Measurements from ENCODE around the gene GPC6.
"Not testable (repeated sequence)": the region's sequence is repeated elsewhere in the genome, so short reads cannot be mapped to it uniquely, and the experiment has no call there.

The GPC6 gene

DNA sequence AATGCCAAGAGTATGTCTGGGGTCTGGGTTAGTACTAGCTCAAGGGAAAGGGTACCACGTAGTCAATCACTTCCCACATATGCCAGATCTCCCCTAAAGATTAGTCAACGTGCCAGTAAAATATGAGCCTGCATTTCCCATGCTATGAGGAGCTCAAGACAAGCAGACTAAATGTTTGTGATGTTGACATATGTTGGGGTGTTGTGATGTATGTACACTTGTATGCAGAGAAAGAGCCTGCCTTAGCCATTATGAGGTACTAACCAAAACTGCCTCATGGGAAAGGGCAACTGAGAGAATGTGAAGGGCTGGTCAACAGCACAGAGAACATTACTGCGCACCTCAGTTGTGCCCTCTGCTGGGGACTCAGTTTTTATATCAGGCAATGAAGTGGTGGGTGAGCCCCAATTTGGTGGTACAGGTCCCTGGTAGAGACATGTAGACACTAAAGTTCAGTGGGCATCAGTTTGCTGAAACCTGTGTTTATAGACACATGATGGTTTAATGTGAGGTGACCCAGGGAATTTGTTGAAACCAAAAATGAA lies 965.9 kb downstream of the GPC6 start:
- no peak for DNase-seq

DNA sequence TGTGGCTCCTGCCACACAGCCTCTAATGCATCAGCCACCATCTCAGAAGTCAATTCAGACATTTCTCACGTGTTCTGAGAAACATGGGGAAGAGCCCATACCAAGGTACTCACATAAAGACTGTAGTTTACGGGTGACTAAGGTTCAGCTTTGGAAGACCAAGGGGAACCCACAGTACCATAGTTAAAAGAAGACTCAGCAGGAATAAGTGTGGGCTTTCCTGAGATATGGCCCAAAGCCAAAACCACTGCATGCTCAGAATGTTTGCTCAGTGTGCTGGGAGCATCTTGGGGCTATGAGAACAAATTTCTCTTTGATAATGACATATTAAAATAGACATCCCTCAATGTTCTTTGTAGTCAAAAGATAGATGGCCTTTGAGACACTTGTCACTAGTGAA lies 969.1 kb downstream of the GPC6 start:
- peak; percentile 35 for DNase-seq

DNA sequence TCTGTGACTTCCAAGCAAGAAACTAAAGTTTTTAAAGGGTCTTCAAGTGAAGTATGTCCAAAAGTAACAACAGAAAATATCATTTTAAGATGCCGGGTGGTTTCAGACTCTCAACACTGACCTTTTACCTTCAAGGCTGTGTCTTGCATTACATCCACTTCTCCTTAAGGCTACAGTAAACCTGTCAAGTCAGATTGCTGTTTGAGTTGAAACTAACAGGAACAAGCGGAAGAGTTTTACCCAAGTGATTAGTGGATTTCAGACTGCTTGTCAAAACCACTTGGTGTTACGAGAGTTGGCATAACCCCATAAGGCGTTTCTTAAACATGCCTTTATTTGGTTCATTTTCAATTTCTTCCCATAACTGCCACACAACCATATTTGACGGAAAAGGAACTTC lies 969.8 kb downstream of the GPC6 start:
- no peak for DNase-seq

DNA sequence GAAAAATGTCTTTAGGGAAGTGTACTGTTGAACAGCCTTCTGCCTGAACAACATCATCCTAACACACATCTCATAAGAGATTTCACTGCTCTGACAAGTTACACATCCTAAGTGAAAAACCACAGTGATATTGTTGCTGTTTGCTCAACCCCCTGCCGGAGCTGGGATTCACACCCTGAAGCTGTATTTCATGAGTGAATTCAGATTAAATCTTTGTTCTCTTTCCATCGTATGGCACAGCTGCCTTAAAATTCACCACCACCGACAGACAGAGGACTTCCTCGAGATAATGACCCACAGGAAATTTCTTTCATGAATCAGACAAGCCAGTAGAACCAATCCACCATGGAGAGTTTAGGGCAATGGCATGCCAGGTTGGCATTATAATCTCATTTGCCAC lies 972.1 kb downstream of the GPC6 start:
- DNase-seq = no peak

DNA sequence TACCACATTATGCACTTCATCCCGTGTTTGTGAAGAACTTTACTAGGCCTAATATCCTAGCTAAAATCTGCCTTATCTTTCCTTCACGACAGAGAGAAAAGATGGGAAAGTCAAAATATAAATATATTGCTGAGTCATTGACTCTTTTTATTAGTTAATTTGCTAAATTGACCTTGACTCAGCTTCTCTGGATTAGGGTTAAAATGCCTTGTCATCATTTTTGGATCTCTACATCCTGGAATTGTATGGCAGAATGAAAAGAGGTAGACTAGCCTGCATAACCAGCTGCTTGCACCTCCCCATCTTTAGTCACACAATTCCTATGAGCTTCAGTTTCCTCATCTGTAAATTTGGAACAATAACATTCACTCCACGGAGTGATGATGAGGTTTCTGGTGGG lies 972.5 kb downstream of the GPC6 start:
- DNase-seq = no peak

DNA sequence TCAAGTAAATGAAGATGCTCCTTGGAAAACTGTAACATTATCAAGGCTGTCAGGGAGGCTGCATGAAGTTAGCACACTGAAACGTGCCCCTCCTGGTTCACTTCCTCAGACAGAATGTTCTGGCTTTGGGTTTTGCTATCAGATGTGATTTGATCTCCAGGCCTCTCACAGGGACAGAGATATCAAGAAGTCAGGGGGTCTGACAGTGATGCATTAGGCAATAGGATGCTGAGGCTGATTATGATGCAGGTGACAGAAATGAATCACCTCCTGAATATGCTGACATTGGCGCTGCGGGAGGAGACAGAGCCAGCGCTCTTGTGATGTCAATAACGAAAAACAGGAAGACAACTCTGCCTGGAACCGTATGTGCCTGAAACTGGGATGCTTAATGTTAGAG lies 974.4 kb downstream of the GPC6 start:
- no peak for DNase-seq

DNA sequence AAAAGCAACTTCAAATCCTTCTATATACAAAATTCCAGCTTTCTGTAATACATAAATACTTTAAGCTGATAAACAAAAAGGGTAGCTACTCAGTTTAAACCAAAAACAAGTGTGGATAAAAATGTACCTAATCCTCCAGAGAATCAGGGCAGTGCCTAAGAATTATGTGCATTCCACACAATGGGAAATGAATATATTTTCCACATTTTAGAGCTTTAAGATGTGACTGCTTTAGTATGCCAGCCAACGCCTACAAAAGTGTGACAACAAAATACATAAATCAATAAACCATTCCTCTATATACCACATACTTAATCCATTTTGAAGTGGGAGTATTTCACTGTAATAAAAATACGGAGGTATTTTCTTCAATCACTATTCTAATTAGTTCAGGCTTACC lies 977.6 kb downstream of the GPC6 start:
- no peak for DNase-seq

DNA sequence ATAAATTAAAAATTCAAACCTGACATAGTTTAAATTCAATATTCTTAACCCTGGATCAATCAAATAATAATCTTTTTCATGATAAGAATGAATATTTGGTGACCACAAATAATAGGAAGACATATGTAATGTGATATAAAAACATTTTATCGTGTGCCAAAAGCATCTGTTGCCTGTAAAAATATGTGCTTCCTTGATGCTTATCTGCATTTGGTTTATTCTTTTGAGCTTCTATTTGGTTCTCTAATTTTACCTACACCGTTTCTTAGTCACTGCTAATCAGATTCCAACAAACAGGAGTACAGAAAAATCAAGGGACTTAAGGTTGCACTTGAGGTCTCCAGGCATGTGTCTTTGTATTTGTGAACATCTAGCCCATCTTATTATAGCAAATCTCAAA lies 978.3 kb downstream of the GPC6 start:
- no peak for DNase-seq

DNA sequence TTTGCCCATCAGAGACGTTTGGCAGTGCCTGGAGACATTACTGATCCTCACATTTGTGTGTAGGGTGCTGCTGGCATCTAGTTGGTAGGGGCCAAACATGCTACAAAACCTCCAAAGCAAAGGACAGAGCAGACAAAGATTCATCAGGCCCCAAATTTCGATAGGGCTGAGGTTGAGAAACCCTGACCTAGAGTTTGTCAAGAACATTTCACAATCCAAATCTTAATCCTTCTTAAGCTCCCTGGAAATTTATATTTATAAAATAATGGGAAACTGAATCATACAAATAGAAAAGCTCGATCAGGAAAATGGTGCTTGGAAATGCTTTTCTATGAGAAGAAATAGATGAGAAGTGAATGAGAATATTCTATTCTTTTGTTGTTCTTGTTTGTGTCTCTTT lies 979.3 kb downstream of the GPC6 start:
- no peak for DNase-seq

DNA sequence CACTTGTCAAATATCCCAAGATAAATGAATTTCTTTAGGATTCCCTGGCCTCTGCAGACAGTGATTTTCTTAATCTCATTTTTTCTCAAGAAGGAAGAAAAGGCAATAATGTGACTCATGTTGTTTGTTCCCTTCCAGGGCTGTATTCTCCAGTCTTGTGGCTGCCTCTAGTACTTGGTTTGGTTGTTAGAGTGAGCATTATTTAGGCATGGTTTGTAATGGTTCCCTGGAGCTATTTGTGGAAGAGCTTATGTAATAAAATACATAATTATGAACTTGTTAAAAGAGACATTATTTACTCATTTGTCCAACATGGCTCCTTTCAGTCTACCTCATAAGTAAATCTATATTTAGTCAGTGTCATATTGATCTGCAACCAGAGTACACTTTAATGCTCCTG lies 982.5 kb downstream of the GPC6 start:
- no peak for DNase-seq

DNA sequence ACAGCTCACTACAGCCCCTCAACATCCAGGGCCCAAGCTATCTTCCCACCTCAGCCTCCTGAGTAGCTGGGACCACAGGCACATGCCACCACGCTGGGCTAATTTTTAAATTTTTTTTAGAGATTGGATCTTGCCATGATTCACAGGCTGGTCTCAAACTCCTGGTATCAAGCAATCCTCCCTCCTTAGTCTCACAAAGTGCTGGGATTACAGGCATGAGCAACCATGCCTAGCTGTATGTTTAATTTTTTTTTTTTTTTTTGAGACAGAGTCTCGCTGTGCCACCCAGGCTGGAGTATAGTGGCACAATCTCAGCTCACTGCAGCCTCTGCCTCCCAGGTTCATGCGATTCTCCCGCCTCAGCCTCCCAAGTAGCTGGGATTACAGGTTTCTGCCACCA lies 983.3 kb downstream of the GPC6 start:
- DNase-seq = not testable (repeated sequence)

DNA sequence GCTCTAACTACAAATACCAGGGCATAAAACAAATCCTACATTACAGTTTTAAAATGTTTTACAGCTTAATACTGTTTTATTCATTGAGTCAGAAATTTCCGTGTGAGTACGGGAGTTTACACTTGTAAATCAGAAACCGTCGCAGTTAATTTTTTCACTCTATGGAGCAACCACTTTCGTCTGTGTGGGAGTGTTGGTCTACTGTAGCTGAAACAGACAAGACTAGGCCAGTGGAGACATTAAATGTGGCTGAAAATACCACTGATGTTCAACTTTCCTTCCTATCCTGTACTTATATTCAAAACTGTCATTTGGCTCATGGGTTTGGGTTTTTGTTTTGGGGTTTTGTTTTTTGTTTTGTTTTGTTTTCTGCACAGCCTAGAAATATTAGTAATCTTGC lies 984.2 kb downstream of the GPC6 start:
- no peak for DNase-seq

DNA sequence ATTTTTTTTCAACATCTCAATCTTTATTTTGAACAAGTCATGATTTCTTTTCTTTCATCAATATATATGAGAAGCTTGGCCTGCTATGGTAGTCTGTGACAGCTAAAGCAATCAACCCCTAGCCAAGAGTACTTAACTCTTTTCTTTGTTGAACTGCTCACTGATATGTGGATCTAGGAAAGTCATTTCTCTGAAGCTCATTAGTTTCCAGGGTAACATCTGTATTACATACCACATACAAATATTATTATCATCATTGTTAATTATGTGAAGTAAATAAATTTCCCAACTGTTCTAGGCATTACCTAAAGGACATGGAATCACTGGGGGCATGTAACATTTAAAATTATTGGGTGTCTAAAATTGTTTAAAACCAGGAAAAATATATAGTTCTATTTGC lies 985.6 kb downstream of the GPC6 start:
- DNase-seq = no peak

DNA sequence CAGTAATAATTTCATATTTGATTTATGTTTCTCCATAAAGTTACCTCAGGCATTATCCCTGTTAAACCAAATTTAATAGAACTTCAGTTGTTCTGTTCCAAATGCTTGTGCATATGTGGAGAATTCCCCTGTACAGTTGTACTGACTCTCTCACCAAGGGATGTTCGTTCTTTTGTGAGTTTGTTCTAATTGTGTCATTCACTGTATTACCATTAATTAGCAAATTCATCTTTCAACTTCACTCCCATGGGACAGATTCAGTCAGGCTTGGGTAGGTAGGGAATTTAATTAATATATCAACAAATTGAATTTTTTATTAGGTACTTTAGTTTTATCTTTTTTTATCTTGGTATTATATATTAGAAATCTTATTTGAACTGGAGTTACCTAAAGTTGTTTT lies 987.5 kb downstream of the GPC6 start:
- DNase-seq = no peak

DNA sequence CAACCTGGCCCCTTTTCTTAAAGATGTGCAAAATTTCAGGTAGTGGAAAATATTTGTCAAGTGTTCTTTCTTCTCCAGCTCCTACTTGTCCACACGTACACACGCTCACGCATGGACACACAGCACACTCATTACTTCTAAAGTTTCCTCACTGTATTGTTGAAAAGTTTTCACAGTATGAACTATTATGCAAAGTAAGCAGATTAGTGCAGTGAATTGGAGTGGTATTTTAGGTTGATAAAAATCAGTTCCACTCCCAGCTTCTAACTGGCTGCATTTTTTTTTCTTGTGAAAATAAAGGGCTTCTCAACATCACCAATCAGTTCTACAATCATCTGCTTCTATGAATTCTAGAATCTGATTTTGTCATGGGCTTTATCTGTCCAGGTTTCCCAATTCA lies 988.4 kb downstream of the GPC6 start:
- no peak for DNase-seq

DNA sequence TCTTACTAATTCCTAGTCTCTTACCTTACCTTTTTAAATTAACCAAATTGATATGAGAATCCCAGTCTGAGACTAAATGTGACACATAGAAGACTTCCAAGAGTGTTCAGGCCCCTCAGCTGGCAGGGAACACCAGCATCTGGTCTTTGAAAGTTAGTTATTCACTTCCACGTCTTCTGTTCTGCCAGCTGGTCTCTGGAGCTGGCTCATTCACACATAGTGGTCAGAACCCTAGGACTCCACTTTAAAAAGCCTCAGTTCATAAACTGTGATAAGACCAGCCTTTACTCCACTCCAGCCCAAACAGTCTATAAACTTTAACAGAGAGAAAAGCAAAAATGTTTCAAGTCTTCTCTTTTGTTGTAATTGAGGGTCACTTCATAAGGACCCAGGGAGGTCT lies 989.9 kb downstream of the GPC6 start:
- no peak for DNase-seq

DNA sequence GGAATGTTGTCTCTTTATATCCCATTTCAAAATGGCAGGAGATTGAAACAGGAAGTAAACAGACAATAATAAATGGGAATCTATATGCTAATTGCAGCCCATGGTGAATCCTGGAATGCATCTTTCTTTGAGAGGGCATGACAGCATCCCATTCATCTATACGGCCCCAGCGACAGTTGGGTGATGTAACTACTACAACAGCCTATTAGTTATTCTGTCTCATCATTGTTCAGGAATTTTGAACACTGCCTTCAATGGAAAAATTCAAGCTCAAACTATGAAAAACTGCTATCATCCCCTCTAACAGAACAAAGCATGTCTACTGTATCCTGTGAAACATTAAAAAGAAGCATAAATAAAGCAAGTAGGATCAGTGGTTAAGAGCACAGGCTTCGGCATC lies 990.8 kb downstream of the GPC6 start:
- DNase-seq = no peak

DNA sequence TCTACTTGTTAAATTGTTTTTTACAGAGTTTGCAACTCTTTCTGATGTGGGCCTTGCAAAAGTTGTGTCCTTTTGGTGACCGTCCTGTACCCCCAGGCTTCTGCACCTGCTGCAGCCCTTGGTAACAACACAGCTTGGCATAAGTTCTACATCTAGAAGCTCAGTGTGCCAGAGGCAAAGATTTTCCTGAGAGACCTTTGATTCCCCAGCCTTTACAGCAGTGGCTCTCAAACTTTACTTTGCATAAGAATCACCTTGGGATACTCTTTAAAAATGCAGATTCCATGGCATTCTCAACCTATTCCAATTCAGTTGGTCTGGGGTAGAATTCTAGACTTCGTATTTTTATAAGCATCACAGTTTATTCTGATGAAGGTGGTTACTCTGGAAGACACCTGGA lies 991.9 kb downstream of the GPC6 start:
- DNase-seq = no peak

DNA sequence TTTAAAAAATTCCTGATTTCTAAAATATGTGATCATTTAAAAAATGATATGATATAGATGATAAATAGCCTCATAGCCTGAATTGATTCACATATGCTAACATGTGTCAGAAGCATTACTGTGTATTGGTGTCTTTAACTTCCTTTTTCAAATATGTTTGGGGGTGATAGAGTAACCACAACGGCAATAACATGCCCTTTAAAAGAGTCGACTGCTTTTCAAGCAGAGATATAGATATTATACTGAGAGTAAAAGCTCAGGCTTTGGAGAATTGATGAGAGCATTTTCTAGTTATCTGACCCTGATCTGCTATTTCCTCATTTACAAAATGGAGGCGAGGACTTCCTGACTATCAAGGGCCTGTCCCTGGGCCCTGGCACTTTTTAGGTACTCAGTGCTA lies 992.3 kb downstream of the GPC6 start:
- no peak for DNase-seq

DNA sequence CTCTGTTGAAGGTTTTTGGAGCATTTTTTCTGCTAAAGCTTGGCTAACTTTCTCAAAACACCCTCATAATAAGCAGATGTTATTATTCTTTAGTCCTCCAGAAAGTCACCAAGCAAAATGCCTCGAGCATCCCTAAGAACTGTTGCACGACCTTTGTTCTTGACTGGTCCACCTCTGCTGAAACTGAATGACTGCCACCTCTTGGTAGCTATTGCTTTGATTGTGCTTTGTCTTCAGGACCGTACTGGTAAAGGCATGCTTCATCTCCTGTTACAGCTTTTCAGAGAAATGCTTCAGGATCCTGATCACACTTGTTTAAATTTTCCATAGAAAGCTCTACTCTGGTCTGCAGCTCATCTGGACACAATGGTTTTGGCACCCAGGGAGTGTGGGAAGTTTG lies 998.1 kb downstream of the GPC6 start:
- DNase-seq = no peak

DNA sequence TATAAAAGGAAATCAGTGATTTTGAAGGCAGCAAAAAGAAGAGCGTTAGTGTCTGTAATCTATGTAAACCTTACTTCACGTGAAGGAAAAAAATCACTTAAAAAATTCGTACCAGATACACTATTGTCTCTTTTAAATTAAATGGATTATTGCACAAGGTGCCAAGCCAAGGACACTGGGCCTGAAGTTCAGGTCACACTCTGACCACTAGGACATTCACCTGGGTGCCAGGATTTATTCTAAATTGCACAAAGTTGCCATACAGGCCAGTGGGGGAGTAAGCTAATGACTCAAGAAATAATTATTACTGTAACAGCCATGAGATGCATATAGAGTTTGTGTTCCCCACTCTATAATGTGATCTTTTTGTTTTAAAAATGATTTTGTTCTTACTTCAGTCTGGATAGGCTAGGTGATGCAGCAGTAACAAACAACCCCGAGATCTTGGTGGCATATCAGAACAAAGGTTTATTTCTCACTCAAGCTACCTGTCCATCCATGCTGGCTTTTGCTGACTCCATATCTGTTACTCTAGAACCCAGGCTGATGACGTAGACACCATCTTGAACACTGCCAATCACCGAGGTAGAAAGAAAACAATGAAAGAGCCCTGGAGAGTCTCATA lies 1000.8 kb downstream of the GPC6 start:
- DNase-seq = no peak

DNA sequence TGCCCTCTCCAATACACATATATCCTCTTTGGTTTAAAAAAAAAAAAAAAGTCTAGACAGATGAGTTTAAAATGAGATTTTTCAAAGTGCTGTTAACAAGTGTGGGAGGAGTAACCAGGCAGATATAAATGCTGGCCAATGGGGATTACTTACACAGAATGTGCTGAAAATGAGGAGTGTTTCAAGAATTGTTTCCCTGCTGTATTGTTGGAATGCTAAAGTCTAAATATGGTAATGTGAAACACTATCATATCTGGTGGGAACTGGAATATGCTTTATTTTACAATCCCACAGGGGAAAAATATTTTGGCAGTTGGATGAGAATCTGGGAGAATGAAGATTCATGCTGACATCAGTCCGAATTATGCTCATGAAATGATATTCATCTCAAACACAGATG lies 1002.2 kb downstream of the GPC6 start:
- no peak for DNase-seq

DNA sequence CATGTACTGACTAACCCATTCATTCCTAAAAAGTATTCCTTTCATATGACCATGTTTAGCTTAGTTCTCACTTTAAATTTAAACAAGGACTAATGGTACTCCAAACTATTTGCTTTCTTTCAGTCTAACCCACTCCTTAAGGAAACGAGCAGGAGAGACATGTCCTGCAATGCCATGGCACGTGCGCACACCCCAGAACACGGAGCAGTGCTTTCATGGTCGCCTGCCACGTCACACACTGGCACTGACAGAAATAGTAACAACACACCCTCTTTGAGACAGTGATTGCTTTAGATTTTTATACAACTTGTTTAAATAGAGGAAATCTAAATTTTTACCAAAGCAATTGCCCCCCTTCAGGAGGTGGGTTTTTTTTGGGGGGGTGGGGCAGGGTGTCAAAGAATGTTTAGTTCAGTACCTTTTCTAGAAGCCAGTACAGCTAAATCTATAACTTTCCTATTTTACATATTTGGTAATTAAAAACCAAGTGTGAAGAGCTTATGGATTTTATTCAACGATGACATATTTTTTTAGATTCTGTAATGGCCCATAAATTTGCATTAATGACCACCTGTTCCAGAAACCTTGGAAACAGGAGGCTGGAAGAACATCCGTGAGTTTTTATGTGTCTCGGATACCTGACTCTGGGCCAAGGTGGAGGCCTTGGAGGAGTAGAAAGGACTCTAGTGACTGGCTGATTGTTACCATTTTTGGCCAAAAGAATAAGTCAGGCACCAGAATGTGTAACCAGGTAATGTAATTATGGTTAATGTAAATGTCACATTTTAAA lies 1005.7 kb downstream of the GPC6 start:
- DNase-seq = no peak

DNA sequence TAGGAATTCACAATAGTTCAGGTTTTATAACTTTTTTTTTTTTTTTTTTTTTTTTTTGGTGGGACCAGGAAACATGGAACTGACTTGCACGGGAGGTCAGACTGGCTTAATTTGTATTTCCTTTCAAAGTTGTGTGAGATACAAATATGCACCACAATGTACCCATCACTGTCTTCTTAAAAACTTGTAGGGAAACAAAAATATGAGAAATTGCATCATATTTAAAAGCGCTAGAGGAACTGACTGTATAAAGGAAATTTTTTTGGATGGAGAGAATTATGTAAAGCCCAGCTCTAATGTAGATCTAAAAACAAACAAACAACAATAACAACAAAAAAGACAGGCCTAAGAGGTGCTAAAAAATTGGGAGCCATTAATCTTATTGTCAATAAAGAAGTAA lies 1006.3 kb downstream of the GPC6 start:
- no peak for DNase-seq

DNA sequence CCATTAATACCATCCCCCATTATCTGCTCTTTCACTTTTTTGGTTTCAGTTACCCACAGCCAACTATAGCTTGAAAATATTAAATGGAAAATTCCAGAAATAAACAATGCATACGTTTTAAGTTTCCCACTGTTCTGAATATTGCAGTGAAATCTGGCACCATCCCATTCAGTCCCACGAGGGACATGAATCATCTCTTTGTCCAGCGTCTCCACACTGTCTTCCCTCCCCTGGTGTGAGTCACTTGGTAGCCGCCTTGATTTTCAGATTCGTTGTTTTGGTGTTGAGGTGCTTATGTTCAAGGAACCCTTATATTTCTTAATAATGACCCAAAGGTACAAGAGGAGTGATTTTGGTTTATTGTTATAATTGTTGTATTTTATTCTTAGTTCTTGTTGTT lies 1006.8 kb downstream of the GPC6 start:
- no peak for DNase-seq

Data from NCI-H187 treated with DMSO at 0.1 percent for 48 hours (cell line).